SU-DHL-6 (cell line): Measurements from ENCODE around the gene IL20RB.

Experiments
- CTCF ChIP-seq: fragments of 200-600 bp; sonication (generic); IDR thresholded peaks from one replicate; pipeline ENCODE4 v1.5.1; 2017; ENCODE audit warnings: antibody characterized with exemption, mild to moderate bottlenecking, low read length, moderate library complexity; ENCODE audit not compliant: insufficient read depth, poor library complexity, severe bottlenecking
- EZH2phosphoT487 ChIP-seq: fragments of 200-600 bp; sonication (generic), shearing (Covaris generic); conservative IDR thresholded peaks from 2 replicates; pipeline ENCODE4 v1.6.1; 2018; ENCODE audit warnings: mild to moderate bottlenecking, antibody characterized with exemption, low read length, moderate library complexity, mixed read lengths

- TF ChIP-seq CTCF (no peak), EZH2phosphoT487 (no peak)
Measured at GRCh38 chr3:136914739-136915138, 43.0 kb upstream of the IL20RB start.
